Activated T-helper 1 cell treated with anti-CD3 and anti-CD28 coated beads, Interleukin-12 subunit alpha, Interleukin-12 subunit beta, Interleukin-2, Interleukin-4 antibody, amounts not matched to agents 30 ng/mL and 10 ng/mL and 1 ng/mL, durations not matched to agents 14 hours and 24 hours and 36 hours (primary cell): ENCODE results near the gene TGM6. TPM values are rescaled to one million over a fixed set of nuclear protein-coding genes. Genes with fewer than 3 reads are reported as not detected.

Source experiments
- DNase-seq: peaks from one replicate; pipeline ENCODE4 v3.0.0; 2021; ENCODE audit warnings: low spot score
- H3K27ac Mint-ChIP-seq: one replicate; pipeline ENCODE4 v1.8.0; 2021; ENCODE audit warnings: mild to moderate bottlenecking, mixed read lengths
- H3K27me3 Mint-ChIP-seq: one replicate; pipeline ENCODE4 v1.8.0; 2022; ENCODE audit warnings: mild to moderate bottlenecking, moderate library complexity, mixed read lengths; ENCODE audit not compliant: insufficient read depth
- H3K36me3 Mint-ChIP-seq: one replicate; pipeline ENCODE4 v1.8.0; 2021; ENCODE audit warnings: low read depth, mixed read lengths
- H3K4me1 Mint-ChIP-seq: one replicate; pipeline ENCODE4 v1.8.0; 2021; ENCODE audit warnings: low read depth, mixed read lengths
- H3K4me3 Mint-ChIP-seq: one replicate; pipeline ENCODE4 v1.8.0; 2021; ENCODE audit warnings: mild to moderate bottlenecking, moderate library complexity, mixed read lengths
- H3K9me3 Mint-ChIP-seq: one replicate; pipeline ENCODE4 v1.8.0; 2021; ENCODE audit warnings: mixed read lengths
- intact Hi-C: fragments of 100-400 bp; cut with micrococcal nuclease; formaldehyde crosslinking; loops from one replicate; pipeline ENCODE4 v1.15.1; 2024
- total RNA-seq: library from RNA; stranded (reverse); gene quantifications from 2 replicates; pipeline ENCODE4 v1.2.3, GENCODE V29; 2022

TGM6 gene
- total RNA-seq, 1 donor from 2014 or later, result not detected

GRCh38 chr20:2373098-2373497, 7.6 kb upstream of the TGM6 start:
- Mint-ChIP-seq H3K27ac (no peak overlapping the region), H3K27me3 (peaks cover 49% of the 10 kb centered on the region), H3K4me1 (no peaks in the 10 kb centered on the region), H3K36me3 (no peaks in the 10 kb centered on the region), H3K9me3 (no peaks in the 10 kb centered on the region), H3K4me3 (no peak overlapping the region)
- intact Hi-C loops, result no loop called here
- no peak for DNase-seq

- Mint-ChIP-seq H3K4me3 (no peak overlapping the region), H3K9me3 (no peaks in the 10 kb centered on the region), H3K36me3 (no peaks in the 10 kb centered on the region), H3K27ac (no peak overlapping the region), H3K27me3 (peaks cover 44% of the 10 kb centered on the region), H3K4me1 (peaks cover 6% of the 10 kb centered on the region)
- intact Hi-C loops, result no loop called here
- no peak for DNase-seq
Observed at GRCh38 chr20:2374346-2375125, 6.2 kb upstream of the TGM6 start.

GRCh38 chr20:2378893-2379292, 1.8 kb upstream of the TGM6 start:
- Mint-ChIP-seq H3K4me3 (no peak overlapping the region), H3K36me3 (no peaks in the 10 kb centered on the region), H3K4me1 (peaks cover 17% of the 10 kb centered on the region), H3K27ac (no peak overlapping the region), H3K9me3 (no peaks in the 10 kb centered on the region), H3K27me3 (peaks cover 28% of the 10 kb centered on the region)
- no peak for DNase-seq
- intact Hi-C loops, result no loop called here

GRCh38 chr20:2379511-2380229, 1.0 kb upstream of the TGM6 start:
- Mint-ChIP-seq H3K27ac (no peak overlapping the region), H3K36me3 (no peaks in the 10 kb centered on the region), H3K4me1 (peaks cover 17% of the 10 kb centered on the region), H3K9me3 (no peaks in the 10 kb centered on the region), H3K4me3 (no peak overlapping the region), H3K27me3 (peaks cover 24% of the 10 kb centered on the region)
- peak; percentile 13 for DNase-seq
- intact Hi-C loops, result no loop called here

GRCh38 chr20:2381303-2381702, 602 bp downstream of the TGM6 start:
- Mint-ChIP-seq H3K27ac (no peak overlapping the region), H3K36me3 (no peaks in the 10 kb centered on the region), H3K4me3 (no peak overlapping the region), H3K9me3 (no peaks in the 10 kb centered on the region), H3K27me3 (peaks cover 20% of the 10 kb centered on the region), H3K4me1 (peaks cover 21% of the 10 kb centered on the region)
- intact Hi-C loops, result no loop called here
- DNase-seq, result no peak

GRCh38 chr20:2382833-2383232, 2.1 kb downstream of the TGM6 start:
- H3K9me3 Mint-ChIP-seq, result no peaks in the 10 kb centered on the region
- no peak for DNase-seq
- peaks cover 14% of the 10 kb centered on the region for H3K27me3 Mint-ChIP-seq
- intact Hi-C loops, result no loop called here
- no peak overlapping the region for H3K4me3 Mint-ChIP-seq
- H3K4me1 Mint-ChIP-seq, result peaks cover 26% of the 10 kb centered on the region
- H3K27ac Mint-ChIP-seq, result no peak overlapping the region
- H3K36me3 Mint-ChIP-seq, result no peaks in the 10 kb centered on the region

- Mint-ChIP-seq H3K4me1 (peaks cover 16% of the 10 kb centered on the region), H3K9me3 (no peaks in the 10 kb centered on the region), H3K27me3 (peaks cover 8% of the 10 kb centered on the region), H3K27ac (no peak overlapping the region), H3K36me3 (no peaks in the 10 kb centered on the region), H3K4me3 (no peak overlapping the region)
- intact Hi-C loops, result no loop called here
- DNase-seq, result no peak
Observed at GRCh38 chr20:2385026-2385425, 4.3 kb downstream of the TGM6 start.

- DNase-seq, result no peak
- H3K4me1 Mint-ChIP-seq, result peaks cover 13% of the 10 kb centered on the region
- H3K9me3 Mint-ChIP-seq, result no peaks in the 10 kb centered on the region
- intact Hi-C loops, result no loop called here
- H3K4me3 Mint-ChIP-seq, result no peak overlapping the region
- H3K27ac Mint-ChIP-seq, result no peak overlapping the region
- H3K27me3 Mint-ChIP-seq, result peaks cover 8% of the 10 kb centered on the region
- H3K36me3 Mint-ChIP-seq, result no peaks in the 10 kb centered on the region
Observed at GRCh38 chr20:2385496-2385895, 4.8 kb downstream of the TGM6 start.

- Mint-ChIP-seq H3K4me3 (no peak overlapping the region), H3K36me3 (no peaks in the 10 kb centered on the region), H3K9me3 (no peaks in the 10 kb centered on the region), H3K27ac (peak overlapping the region; percentile 80), H3K4me1 (peaks cover 9% of the 10 kb centered on the region), H3K27me3 (peaks cover 8% of the 10 kb centered on the region)
- DNase-seq, result no peak
- intact Hi-C loops, result loop anchor here (1.0 kb wide), 1 partner anchor 68 kb away; no protein-coding TSS in a partner anchor
Observed at GRCh38 chr20:2386516-2387179, 5.9 kb downstream of the TGM6 start.

GRCh38 chr20:2387180-2387577, 6.5 kb downstream of the TGM6 start:
- H3K27me3 Mint-ChIP-seq, result peaks cover 6% of the 10 kb centered on the region
- H3K4me3 Mint-ChIP-seq, result no peak overlapping the region
- H3K27ac Mint-ChIP-seq, result peak overlapping the region; percentile 80
- H3K4me1 Mint-ChIP-seq, result peaks cover 9% of the 10 kb centered on the region
- no peaks in the 10 kb centered on the region for H3K36me3 Mint-ChIP-seq
- no peaks in the 10 kb centered on the region for H3K9me3 Mint-ChIP-seq
- DNase-seq, result peak; percentile 59
- intact Hi-C loops, result loop anchor here (1.0 kb wide), 1 partner anchor 67 kb away; no protein-coding TSS in a partner anchor

GRCh38 chr20:2387580-2387979, 6.9 kb downstream of the TGM6 start:
- Mint-ChIP-seq H3K27ac (no peak overlapping the region), H3K4me3 (no peak overlapping the region), H3K36me3 (no peaks in the 10 kb centered on the region), H3K9me3 (no peaks in the 10 kb centered on the region), H3K4me1 (peaks cover 9% of the 10 kb centered on the region), H3K27me3 (peaks cover 6% of the 10 kb centered on the region)
- DNase-seq, result no peak
- intact Hi-C loops, result loop anchor here (1.0 kb wide), 1 partner anchor 67 kb away; no protein-coding TSS in a partner anchor

- H3K4me3 Mint-ChIP-seq, result no peak overlapping the region
- H3K9me3 Mint-ChIP-seq, result no peaks in the 10 kb centered on the region
- peaks cover 3% of the 10 kb centered on the region for H3K27me3 Mint-ChIP-seq
- no peak overlapping the region for H3K27ac Mint-ChIP-seq
- no peaks in the 10 kb centered on the region for H3K36me3 Mint-ChIP-seq
- DNase-seq, result no peak
- H3K4me1 Mint-ChIP-seq, result peaks cover 8% of the 10 kb centered on the region
- intact Hi-C loops, result no loop called here
Observed at GRCh38 chr20:2390951-2391675, 10.4 kb downstream of the TGM6 start.
